Measurements from ENCODE around the gene HSPA8.

- no peak for TF ChIP-seq SMC3 (IDR thresholded peaks at IDR 0.05; ENCODE audit: low read depth, low read length)
- TF ChIP-seq CTCF (IDR thresholded peaks at IDR 0.05), result no peak
- no peak for TF ChIP-seq SIN3A (IDR thresholded peaks at IDR 0.05; ENCODE audit: borderline replicate concordance, low read depth, low read length)
- no peak for TF ChIP-seq ELF1 (IDR thresholded peaks at IDR 0.05)
- no peak for TF ChIP-seq EP300 (IDR thresholded peaks at IDR 0.05; ENCODE audit: borderline replicate concordance in 1 of 2, low read depth in 1 of 2, low read length in 1 of 2)
- TF ChIP-seq TAF1 (IDR thresholded peaks at IDR 0.05; ENCODE audit: borderline replicate concordance, low read depth, low read length), result no peak
- no peak for TF ChIP-seq RAD21 (IDR thresholded peaks at IDR 0.05; ENCODE audit: low read length)
- no peak for TF ChIP-seq YY1 (IDR thresholded peaks at IDR 0.05; ENCODE audit: low read depth)
- TF ChIP-seq IRF3 (IDR thresholded peaks at IDR 0.05; ENCODE audit: low read depth, low read length), result no peak
- TF ChIP-seq MEF2A (IDR thresholded peaks at IDR 0.05; ENCODE audit: borderline replicate concordance, low read depth), result no peak
- TF ChIP-seq RFX5 (IDR thresholded peaks at IDR 0.05; ENCODE audit: low read length), result no peak
- no peak for TF ChIP-seq JUND (IDR thresholded peaks at IDR 0.05)
- no peak for TF ChIP-seq EZH2phosphoT487 (IDR thresholded peaks at IDR 0.05; ENCODE audit: borderline replicate concordance, low read depth)
These were observed 29.6 kb upstream of the HSPA8 start for GRCh38 chr11:123091506-123091905.
